ENCODE measurements around the gene SFTA2. TPM values are rescaled to one million over a fixed set of nuclear protein-coding genes. Genes with fewer than 3 reads are reported as not detected.
A peak's percentile ranks its signal among the peaks of the same experiment; 100 is the strongest.

Gene SFTA2
- total and polyA plus RNA-seq, 9 of the 15 experiments (the other 6 are each of a cell fraction or from before 2014, with no cell fraction given), result not detected

DNA sequence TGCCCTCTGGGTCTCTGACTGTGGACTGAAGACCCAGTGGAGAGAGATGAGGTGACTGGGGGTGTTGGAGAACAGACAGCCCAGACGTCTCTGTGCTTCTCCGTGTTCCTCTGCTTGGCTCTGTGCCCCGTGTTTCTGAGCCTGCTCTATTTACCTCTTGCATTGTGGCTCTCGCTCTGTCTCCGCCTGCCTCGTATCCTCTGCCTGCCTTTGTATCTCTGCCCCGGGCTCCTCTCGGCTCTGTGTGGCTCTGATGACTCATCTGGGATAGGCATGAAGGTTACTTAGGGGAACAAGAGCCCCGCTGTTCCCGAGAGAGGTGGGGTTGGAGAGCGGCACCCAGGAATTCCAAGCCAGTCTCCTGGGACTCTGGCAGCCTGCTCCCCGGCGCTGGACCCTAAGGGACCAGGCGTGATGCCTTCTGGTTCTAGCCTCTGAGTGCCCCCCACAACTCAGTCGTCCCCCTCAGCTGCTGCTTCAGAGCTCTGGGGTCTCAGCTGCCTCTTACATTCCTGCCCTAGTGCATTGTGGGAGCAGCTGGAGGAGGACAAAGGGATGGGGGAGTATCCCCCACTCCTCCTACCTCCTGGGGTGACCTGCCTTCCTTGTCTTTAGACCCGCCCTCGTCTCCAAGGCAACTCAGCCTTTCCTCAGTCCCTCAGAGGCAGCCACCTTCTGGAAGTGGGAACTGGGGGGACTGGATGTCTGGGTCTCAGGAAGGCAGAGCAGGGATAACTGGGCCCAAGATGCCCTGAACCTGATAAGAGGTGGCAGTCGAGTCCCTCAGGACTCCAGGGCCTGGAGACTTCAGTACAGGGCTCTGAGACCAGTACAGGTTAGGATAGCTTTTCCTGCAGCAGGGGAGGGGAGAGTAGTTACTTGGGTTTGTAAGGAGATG lies 45.7 kb downstream of the SFTA2 start (continued):
- TF ChIP-seq POLR2A (conservative IDR thresholded peaks at IDR 0.05) (no peak), NCOA1 (IDR thresholded peaks at IDR 0.05; ENCODE audit: low read depth) (no peak), HNRNPH1 (optimal IDR thresholded peaks at IDR 0.05; ENCODE audit: low read depth, low read length) (no peak), RBM17 (IDR thresholded peaks at IDR 0.05; ENCODE audit: borderline replicate concordance, low read depth, low read length) (no peak), TARDBP (IDR thresholded peaks at IDR 0.05) (no peak), RAD21 (CRISPR knock-in tag; conservative IDR thresholded peaks at IDR 0.05 in 1 of 2, IDR thresholded peaks at IDR 0.05 in 1 of 2) (no peak), ZFX (CRISPR knock-in tag; IDR thresholded peaks at IDR 0.05) (no peak), MAFF (IDR thresholded peaks at IDR 0.05; ENCODE audit: low read length) (no peak), SMARCE1 (IDR thresholded peaks at IDR 0.05) (peak; percentile 57; the same call in 1 of the 2 replicates), MIER1 (IDR thresholded peaks at IDR 0.05; ENCODE audit: low read depth) (no peak), EGR1 (conservative IDR thresholded peaks at IDR 0.05) (peak; percentile 71), FOXJ2 (tag; IDR thresholded peaks at IDR 0.05) (no peak), ZNF551 (CRISPR knock-in tag; IDR thresholded peaks at IDR 0.05) (no peak), FOXK1 (CRISPR knock-in tag; IDR thresholded peaks at IDR 0.05; ENCODE audit: borderline replicate concordance) (no peak), HNRNPUL1 (IDR thresholded peaks at IDR 0.05; ENCODE audit: low read length) (no peak), SAP30 (IDR thresholded peaks at IDR 0.05; ENCODE audit: borderline replicate concordance, insufficient read depth, low read depth, low read length, poor library complexity, severe bottlenecking) (peak; percentile 10), HMG20B (CRISPR knock-in tag; IDR thresholded peaks at IDR 0.05) (no peak), TCF3 (CRISPR knock-in tag; IDR thresholded peaks at IDR 0.05) (no peak), ZFP30 (CRISPR knock-in tag; IDR thresholded peaks at IDR 0.05; ENCODE audit: borderline replicate concordance) (no peak), PHB2 (IDR thresholded peaks at IDR 0.05; ENCODE audit: low read depth) (no peak)
- TF ChIP-seq, protein P1, sequence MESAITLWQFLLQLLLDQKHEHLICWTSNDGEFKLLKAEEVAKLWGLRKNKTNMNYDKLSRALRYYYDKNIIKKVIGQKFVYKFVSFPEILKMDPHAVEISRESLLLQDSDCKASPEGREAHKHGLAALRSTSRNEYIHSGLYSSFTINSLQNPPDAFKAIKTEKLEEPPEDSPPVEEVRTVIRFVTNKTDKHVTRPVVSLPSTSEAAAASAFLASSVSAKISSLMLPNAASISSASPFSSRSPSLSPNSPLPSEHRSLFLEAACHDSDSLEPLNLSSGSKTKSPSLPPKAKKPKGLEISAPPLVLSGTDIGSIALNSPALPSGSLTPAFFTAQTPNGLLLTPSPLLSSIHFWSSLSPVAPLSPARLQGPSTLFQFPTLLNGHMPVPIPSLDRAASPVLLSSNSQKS (CRISPR knock-in tag; IDR thresholded peaks at IDR 0.05), result no peak
- TF ChIP-seq, protein P2, sequence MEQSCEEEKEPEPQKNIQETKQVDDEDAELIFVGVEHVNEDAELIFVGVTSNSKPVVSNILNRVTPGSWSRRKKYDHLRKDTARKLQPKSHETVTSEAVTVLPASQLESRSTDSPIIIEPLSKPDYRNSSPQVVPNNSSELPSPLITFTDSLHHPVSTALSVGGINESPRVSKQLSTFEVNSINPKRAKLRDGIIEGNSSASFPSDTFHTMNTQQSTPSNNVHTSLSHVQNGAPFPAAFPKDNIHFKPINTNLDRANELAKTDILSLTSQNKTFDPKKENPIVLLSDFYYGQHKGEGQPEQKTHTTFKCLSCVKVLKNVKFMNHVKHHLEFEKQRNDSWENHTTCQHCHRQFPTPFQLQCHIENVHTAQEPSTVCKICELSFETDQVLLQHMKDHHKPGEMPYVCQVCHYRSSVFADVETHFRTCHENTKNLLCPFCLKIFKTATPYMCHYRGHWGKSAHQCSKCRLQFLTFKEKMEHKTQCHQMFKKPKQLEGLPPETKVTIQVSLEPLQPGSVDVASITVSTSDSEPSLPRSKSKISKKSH (CRISPR knock-in tag; IDR thresholded peaks at IDR 0.05), result no peak
- TF ChIP-seq, protein P3, sequence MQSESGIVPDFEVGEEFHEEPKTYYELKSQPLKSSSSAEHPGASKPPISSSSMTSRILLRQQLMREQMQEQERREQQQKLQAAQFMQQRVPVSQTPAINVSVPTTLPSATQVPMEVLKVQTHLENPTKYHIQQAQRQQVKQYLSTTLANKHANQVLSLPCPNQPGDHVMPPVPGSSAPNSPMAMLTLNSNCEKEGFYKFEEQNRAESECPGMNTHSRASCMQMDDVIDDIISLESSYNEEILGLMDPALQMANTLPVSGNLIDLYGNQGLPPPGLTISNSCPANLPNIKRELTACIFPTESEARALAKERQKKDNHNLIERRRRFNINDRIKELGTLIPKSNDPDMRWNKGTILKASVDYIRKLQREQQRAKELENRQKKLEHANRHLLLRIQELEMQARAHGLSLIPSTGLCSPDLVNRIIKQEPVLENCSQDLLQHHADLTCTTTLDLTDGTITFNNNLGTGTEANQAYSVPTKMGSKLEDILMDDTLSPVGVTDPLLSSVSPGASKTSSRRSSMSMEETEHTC (IDR thresholded peaks at IDR 0.05), result no peak

Data from K562 (cell line).